Loucy (cell line): ENCODE measurements around the gene RIPK4.

Experiments
- H2AFZ ChIP-seq: fragments of 200-600 bp; sonication (generic); 2 replicates; pipeline ENCODE4 v1.6.0; 2016; ENCODE audit warnings: antibody characterized with exemption, mild to moderate bottlenecking, low read length, moderate library complexity
- H3F3A ChIP-seq: fragments of 200-600 bp; 2 replicates; pipeline ENCODE4 v1.6.0; 2016; ENCODE audit warnings: antibody characterized with exemption, low read depth, mild to moderate bottlenecking
- H3K27me3 ChIP-seq: fragments of 200-600 bp; sonication (generic); 2 replicates; pipeline ENCODE4 v1.6.1; 2014; ENCODE audit warnings: low read length, mild to moderate bottlenecking; ENCODE audit not compliant: insufficient read depth, poor library complexity, severe bottlenecking
- H3K36me3 ChIP-seq: fragments of 200-600 bp; sonication (generic); 2 replicates; pipeline ENCODE4 v1.6.1; 2016; ENCODE audit warnings: low read length; ENCODE audit not compliant: insufficient read depth
- H3K4me1 ChIP-seq: fragments of 200-600 bp; sonication (generic); 2 replicates; pipeline ENCODE4 v1.5.1; 2014; ENCODE audit warnings: low read length, mild to moderate bottlenecking; ENCODE audit not compliant: insufficient read depth, poor library complexity, severe bottlenecking
- H3K4me2 ChIP-seq: fragments of 200-600 bp; sonication (generic); 2 replicates; pipeline ENCODE4 v1.6.0; 2014; ENCODE audit warnings: antibody characterized with exemption, low read length, low read depth, mild to moderate bottlenecking; ENCODE audit not compliant: poor library complexity, severe bottlenecking
- H3K4me3 ChIP-seq: fragments of 200-600 bp; sonication (generic); 2 replicates; pipeline ENCODE4 v1.5.1; 2014; ENCODE audit warnings: low read length, mild to moderate bottlenecking, mixed read lengths; ENCODE audit not compliant: poor library complexity, severe bottlenecking
- H3K79me2 ChIP-seq: fragments of 200-600 bp; sonication (generic); 2 replicates; pipeline ENCODE4 v1.6.1; 2014; ENCODE audit warnings: low read length; ENCODE audit not compliant: insufficient read depth
- H3K9ac ChIP-seq: fragments of 200-600 bp; sonication (generic); 2 replicates; pipeline ENCODE4 v1.6.0; 2014; ENCODE audit warnings: mild to moderate bottlenecking, low read depth, low read length, moderate library complexity; ENCODE audit not compliant: poor library complexity, severe bottlenecking
- H3K9me2 ChIP-seq: fragments of 200-600 bp; sonication (generic); replicated peaks from 2 replicates; pipeline ENCODE4 v1.6.1; 2016; ENCODE audit warnings: low read depth, low read length, mixed read lengths
- H3K9me3 ChIP-seq: fragments of 200-600 bp; sonication (generic); 2 replicates; pipeline ENCODE4 v1.6.1; 2014; ENCODE audit warnings: mild to moderate bottlenecking, antibody characterized with exemption, low read length, low read depth; ENCODE audit not compliant: insufficient read depth
- H4K20me1 ChIP-seq: fragments of 200-600 bp; sonication (generic); 2 replicates; pipeline ENCODE4 v1.6.0; 2014; ENCODE audit warnings: antibody characterized with exemption, low read length, mild to moderate bottlenecking; ENCODE audit not compliant: insufficient read depth, poor library complexity, severe bottlenecking
- CTCF ChIP-seq: fragments of 200-600 bp; sonication (generic); conservative IDR thresholded peaks from 2 replicates; pipeline ENCODE4 v1.5.1; 2014; ENCODE audit warnings: mild to moderate bottlenecking, antibody characterized with exemption, low read length
- EZH2phosphoT487 ChIP-seq: fragments of 200-600 bp; IDR thresholded peaks from 2 replicates; pipeline ENCODE4 v1.6.1; 2018; ENCODE audit warnings: antibody characterized with exemption, mild to moderate bottlenecking, moderate library complexity, borderline replicate concordance

The RIPK4 gene

DNA sequence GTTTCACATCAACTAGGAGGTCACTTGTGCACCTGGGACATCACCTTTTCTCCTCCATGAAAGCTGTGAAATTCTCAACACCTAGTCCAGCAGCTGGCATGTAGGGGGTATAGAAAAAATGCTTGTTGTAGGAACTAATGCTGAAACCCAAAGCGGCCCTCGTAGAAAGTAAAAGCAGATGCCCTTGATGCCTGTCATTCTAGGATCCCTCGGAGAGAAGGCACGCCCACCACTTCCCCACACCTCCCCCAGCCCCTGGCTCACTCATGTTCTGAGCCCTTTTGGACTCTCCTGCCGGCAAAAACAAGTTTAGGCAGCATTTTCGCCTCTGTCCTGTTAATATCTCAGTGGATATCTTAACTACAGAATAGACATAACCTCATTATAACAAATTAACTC lies 36.5 kb downstream of the RIPK4 start:
- TF ChIP-seq EZH2phosphoT487 (no peak), CTCF (no peak)
- Histone ChIP-seq H3K4me2 (no peak overlapping the region), H3F3A (no peaks in the 10 kb centered on the region), H3K36me3 (no peaks in the 10 kb centered on the region), H3K9ac (no peak overlapping the region), H3K9me2 (no peaks in the 10 kb centered on the region), H4K20me1 (no peaks in the 10 kb centered on the region), H3K79me2 (no peaks in the 10 kb centered on the region), H3K27me3 (no peaks in the 10 kb centered on the region), H3K4me1 (peaks cover 9% of the 10 kb centered on the region), H2AFZ (no peak overlapping the region), H3K9me3 (no peaks in the 10 kb centered on the region), H3K4me3 (no peak overlapping the region)

GRCh38 chr21:41729701-41730366 lies 37.0 kb downstream of the RIPK4 start:
- no peak overlapping the region for H3K4me2 ChIP-seq
- no peaks in the 10 kb centered on the region for H3K79me2 ChIP-seq
- no peak overlapping the region for H2AFZ ChIP-seq
- H3K4me3 ChIP-seq: no peak overlapping the region
- H3K36me3 ChIP-seq: no peaks in the 10 kb centered on the region
- H3K4me1 ChIP-seq: peaks cover 9% of the 10 kb centered on the region
- TF ChIP-seq EZH2phosphoT487 (no peak), CTCF (no peak)
- H4K20me1 ChIP-seq: no peaks in the 10 kb centered on the region
- no peaks in the 10 kb centered on the region for H3K27me3 ChIP-seq
- no peaks in the 10 kb centered on the region for H3K9me2 ChIP-seq
- H3K9me3 ChIP-seq: no peaks in the 10 kb centered on the region
- H3F3A ChIP-seq: no peaks in the 10 kb centered on the region
- H3K9ac ChIP-seq: no peak overlapping the region

DNA sequence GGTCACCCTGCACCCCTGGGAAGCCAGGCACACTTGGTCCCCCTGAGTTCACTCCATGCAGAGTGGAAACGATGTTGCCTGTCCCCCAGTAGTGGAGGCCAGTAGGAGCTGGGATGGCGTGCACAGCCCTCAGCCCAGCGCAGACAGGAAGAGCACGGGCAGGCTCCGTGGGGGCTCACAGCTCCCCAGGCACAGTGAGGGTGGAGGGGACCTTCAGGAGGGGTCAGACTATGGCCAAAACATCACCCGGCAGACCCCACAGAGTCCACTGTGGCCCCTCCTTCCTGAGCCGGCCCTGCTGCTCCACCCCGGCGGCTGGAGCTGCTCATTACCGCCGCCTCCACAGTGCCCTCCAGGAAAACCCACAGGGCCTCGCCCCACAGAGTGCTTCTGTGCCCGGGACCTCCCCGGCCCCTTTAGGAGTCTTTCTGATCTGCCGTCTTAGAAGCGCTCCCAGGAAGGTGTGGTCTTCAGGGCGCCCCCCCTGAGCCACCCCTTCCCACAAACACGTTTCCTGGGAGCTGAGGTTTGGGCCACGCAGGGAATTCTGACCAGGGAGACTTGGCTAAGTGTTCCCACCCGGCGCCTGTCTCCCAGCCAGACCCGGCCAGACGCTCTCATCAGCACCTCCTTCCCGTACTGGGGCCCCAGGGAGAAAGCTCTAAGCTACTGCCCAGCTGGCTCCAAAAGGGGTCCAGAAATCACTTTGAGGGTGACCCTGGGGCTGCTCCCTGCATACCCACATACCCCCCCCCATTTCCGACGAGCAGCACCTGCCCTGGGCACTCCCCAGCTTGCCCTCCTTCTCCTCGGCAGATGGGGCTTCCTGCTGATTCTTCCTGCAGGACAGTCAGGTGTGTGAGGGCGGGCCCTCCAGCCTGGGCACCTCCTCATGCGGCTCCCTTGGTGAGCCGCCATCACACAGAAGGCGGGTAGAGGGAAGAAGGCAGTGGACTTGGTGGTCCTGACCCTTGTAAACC lies 38.8 kb downstream of the RIPK4 start:
- no peak overlapping the region for H3K4me2 ChIP-seq

More for the DNA sequence above, 38.8 kb downstream of the RIPK4 start:
- H2AFZ ChIP-seq: no peak overlapping the region
- no peak for TF ChIP-seq CTCF
- TF ChIP-seq EZH2phosphoT487: no peak
- H3K9me2 ChIP-seq: no peaks in the 10 kb centered on the region
- no peak overlapping the region for H3K9ac ChIP-seq
- no peaks in the 10 kb centered on the region for H3K27me3 ChIP-seq
- H3F3A ChIP-seq: no peaks in the 10 kb centered on the region
- H4K20me1 ChIP-seq: no peaks in the 10 kb centered on the region
- no peaks in the 10 kb centered on the region for H3K79me2 ChIP-seq
- no peaks in the 10 kb centered on the region for H3K9me3 ChIP-seq
- no peak overlapping the region for H3K4me3 ChIP-seq
- no peaks in the 10 kb centered on the region for H3K4me1 ChIP-seq
- H3K36me3 ChIP-seq: no peaks in the 10 kb centered on the region
